Mesothelial cell of epicardium (in vitro differentiated cells): ENCODE measurements around the gene PCDHGA11. TPM values are rescaled to one million over a fixed set of nuclear protein-coding genes. Genes with fewer than 3 reads are reported as not detected.
"Not testable (repeated sequence)": the region's sequence is repeated elsewhere in the genome, so short reads cannot be mapped to it uniquely, and the experiment has no call there.

Source experiments
- DNase-seq, 2 experiments: peaks; one replicate each; pipeline ENCODE4 v3.0.0; 2021; ENCODE audit warnings: low spot score in 2 of 2; ENCODE audit not compliant: unreplicated experiment in 2 of 2
- H3K27ac Mint-ChIP-seq: 2 replicates; pipeline ENCODE4 v1.8.0; 2021; ENCODE audit warnings: mixed read lengths
- H3K27me3 Mint-ChIP-seq: 2 replicates; pipeline ENCODE4 v1.8.0; 2021; ENCODE audit warnings: low read depth, mixed read lengths
- H3K36me3 Mint-ChIP-seq: 2 replicates; pipeline ENCODE4 v1.8.0; 2021; ENCODE audit warnings: mixed read lengths
- H3K4me1 Mint-ChIP-seq: 2 replicates; pipeline ENCODE4 v1.8.0; 2021; ENCODE audit warnings: mixed read lengths
- H3K4me3 Mint-ChIP-seq: 2 replicates; pipeline ENCODE4 v1.8.0; 2021; ENCODE audit warnings: mild to moderate bottlenecking, moderate library complexity, mixed read lengths
- H3K9me3 Mint-ChIP-seq: 2 replicates; pipeline ENCODE4 v1.8.0; 2021; ENCODE audit warnings: mixed read lengths
- CTCF ChIP-seq: fragments of 200-600 bp; sonication (generic); IDR thresholded peaks from one replicate; pipeline ENCODE4 v1.5.0; 2021; ENCODE audit warnings: antibody characterized with exemption; ENCODE audit not compliant: unreplicated experiment
- total RNA-seq: library from RNA; stranded (reverse); gene quantifications from 3 replicates; pipeline ENCODE4 v1.2.1, GENCODE V29; 2021

Gene PCDHGA11
- total RNA-seq, 1 donor from 2014 or later = 6.0 TPM

- Mint-ChIP-seq H3K36me3 (peaks cover 69% of the 10 kb centered on the region), H3K9me3 (peaks cover 47% of the 10 kb centered on the region), H3K27me3 (no peaks in the 10 kb centered on the region), H3K4me3 (peak overlapping the region; percentile 30), H3K4me1 (peaks cover 19% of the 10 kb centered on the region), H3K27ac (no peak overlapping the region)
- TF ChIP-seq CTCF = no peak
- DNase-seq = no peak
Measured at GRCh38 chr5:141411575-141411974, 9.3 kb upstream of the PCDHGA11 start.

- H3K4me3 Mint-ChIP-seq = peak within 1 kb of the TSS; percentile 81
- DNase-seq = peak in 1 of 2 experiments; percentile 48
- peak; percentile 43 for TF ChIP-seq CTCF
- peak within 1 kb of the TSS; percentile 86 for H3K27ac Mint-ChIP-seq
- peaks cover 70% of the 10 kb centered on the region for H3K36me3 Mint-ChIP-seq
- no peaks in the 10 kb centered on the region for H3K27me3 Mint-ChIP-seq
- peaks cover 19% of the 10 kb centered on the region for H3K4me1 Mint-ChIP-seq
- peaks cover 51% of the 10 kb centered on the region for H3K9me3 Mint-ChIP-seq
Measured at GRCh38 chr5:141412854-141413539, 7.9 kb upstream of the PCDHGA11 start, which contains the start of gene PCDHGA10. PCDHGA10 (plus strand) TSS chr5:141412987; CDS start chr5:141413176, 189 bp downstream.

GRCh38 chr5:141413540-141414069, 7.2 kb upstream of the PCDHGA11 start:
- Mint-ChIP-seq H3K9me3 (peaks cover 53% of the 10 kb centered on the region), H3K4me1 (peaks cover 17% of the 10 kb centered on the region), H3K4me3 (peak overlapping the region; percentile 81), H3K27ac (peak overlapping the region; percentile 86), H3K36me3 (peaks cover 73% of the 10 kb centered on the region), H3K27me3 (no peaks in the 10 kb centered on the region)
- DNase-seq = no peak
- TF ChIP-seq CTCF = no peak

GRCh38 chr5:141414548-141415274, 6.1 kb upstream of the PCDHGA11 start:
- Mint-ChIP-seq H3K36me3 (peaks cover 70% of the 10 kb centered on the region), H3K9me3 (peaks cover 50% of the 10 kb centered on the region)

GRCh38 chr5:141415275-141415618, 5.6 kb upstream of the PCDHGA11 start:
- Mint-ChIP-seq H3K36me3 (peaks cover 73% of the 10 kb centered on the region), H3K9me3 (peaks cover 51% of the 10 kb centered on the region), H3K4me1 (peaks cover 12% of the 10 kb centered on the region)
- H3K4me3 Mint-ChIP-seq, H3K27ac Mint-ChIP-seq, DNase-seq, H3K27me3 Mint-ChIP-seq: not testable (repeated sequence)

More at GRCh38 chr5:141414548-141415274, 6.1 kb upstream of the PCDHGA11 start:
- DNase-seq, H3K27me3 Mint-ChIP-seq: not testable (repeated sequence)
- Mint-ChIP-seq H3K4me1 (peaks cover 13% of the 10 kb centered on the region), H3K27ac (peak overlapping the region; percentile 15), H3K4me3 (peak overlapping the region; percentile 81)

GRCh38 chr5:141417494-141418172, 3.2 kb upstream of the PCDHGA11 start, which contains the start of gene PCDHGB7:
PCDHGB7 (plus strand) TSS chr5:141417677; CDS start chr5:141417860, 183 bp downstream.
- H3K27me3 Mint-ChIP-seq, H3K4me1 Mint-ChIP-seq, DNase-seq: not testable (repeated sequence)
- peak within 1 kb of the TSS; percentile 62 for H3K4me3 Mint-ChIP-seq
- peaks cover 53% of the 10 kb centered on the region for H3K9me3 Mint-ChIP-seq
- H3K27ac Mint-ChIP-seq = peak within 1 kb of the TSS; percentile 47
- peak; percentile 39 for TF ChIP-seq CTCF
- peaks cover 82% of the 10 kb centered on the region for H3K36me3 Mint-ChIP-seq
